Dendritic cell treated with granulocyte-macrophage colony-stimulating factor and Interleukin-4, amounts not matched to agents 40 ng/mL and 50 ng/mL, for 4 days (primary cell): Measurements from ENCODE around the gene INO80.
"Not testable (repeated sequence)": the region's sequence is repeated elsewhere in the genome, so short reads cannot be mapped to it uniquely, and the experiment has no call there.

Experiments
- H3K27ac Mint-ChIP-seq: one replicate; pipeline ENCODE4 v1.8.0; 2022; ENCODE audit warnings: mild to moderate bottlenecking, mixed read lengths
- H3K27me3 Mint-ChIP-seq: one replicate; pipeline ENCODE4 v1.8.0; 2022; ENCODE audit warnings: mild to moderate bottlenecking, mixed read lengths
- H3K36me3 Mint-ChIP-seq: one replicate; pipeline ENCODE4 v1.8.0; 2022; ENCODE audit warnings: low read depth, mixed read lengths
- H3K4me1 Mint-ChIP-seq: one replicate; pipeline ENCODE4 v1.8.0; 2022; ENCODE audit warnings: low read depth, mixed read lengths
- H3K4me3 Mint-ChIP-seq: one replicate; pipeline ENCODE4 v1.8.0; 2022; ENCODE audit warnings: mild to moderate bottlenecking, moderate library complexity, mixed read lengths
- H3K9me3 Mint-ChIP-seq: one replicate; pipeline ENCODE4 v1.8.0; 2022; ENCODE audit warnings: mixed read lengths
- intact Hi-C: fragments of 100-400 bp; cut with micrococcal nuclease; formaldehyde crosslinking; loops from one replicate; pipeline ENCODE4 v1.15.0; 2022

The INO80 gene

GRCh38 chr15:41116116-41116961, at the start of gene INO80:
Gene INO80 (minus strand): TSS chr15:41116280. CDS start chr15:41096310, 19,970 bp downstream.
- intact Hi-C loops: loop anchor here (1.0 kb wide), 1 partner anchor 115 kb away; the partner anchor contains the start of gene CHP1
- peaks cover 26% of the 10 kb centered on the region for H3K4me1 Mint-ChIP-seq
- peaks cover 30% of the 10 kb centered on the region for H3K36me3 Mint-ChIP-seq
- H3K4me3 Mint-ChIP-seq: peak within 1 kb of the TSS; percentile 98
- H3K9me3 Mint-ChIP-seq: no peaks in the 10 kb centered on the region
- H3K27me3 Mint-ChIP-seq: peaks cover 2% of the 10 kb centered on the region
- peak within 1 kb of the TSS; percentile 100 for H3K27ac Mint-ChIP-seq

- Mint-ChIP-seq H3K27me3 (no peaks in the 10 kb centered on the region), H3K36me3 (no peaks in the 10 kb centered on the region), H3K27ac (no peak overlapping the region), H3K9me3 (no peaks in the 10 kb centered on the region), H3K4me3 (no peak overlapping the region), H3K4me1 (peaks cover 9% of the 10 kb centered on the region)
- intact Hi-C loops: no loop called here
Measured at GRCh38 chr15:41161736-41162135, 45.7 kb upstream of the INO80 start.

- intact Hi-C loops: no loop called here
- H3K4me1 Mint-ChIP-seq: peaks cover 9% of the 10 kb centered on the region
- H3K9me3 Mint-ChIP-seq: no peaks in the 10 kb centered on the region
- H3K27me3 Mint-ChIP-seq: no peaks in the 10 kb centered on the region
- no peaks in the 10 kb centered on the region for H3K36me3 Mint-ChIP-seq
- H3K27ac Mint-ChIP-seq: no peak overlapping the region
- no peak overlapping the region for H3K4me3 Mint-ChIP-seq
Measured at GRCh38 chr15:41161336-41161735, 45.3 kb upstream of the INO80 start.

- intact Hi-C loops: no loop called here
- no peak overlapping the region for H3K4me3 Mint-ChIP-seq
- H3K27me3 Mint-ChIP-seq: no peaks in the 10 kb centered on the region
- no peaks in the 10 kb centered on the region for H3K36me3 Mint-ChIP-seq
- peaks cover 9% of the 10 kb centered on the region for H3K4me1 Mint-ChIP-seq
- no peak overlapping the region for H3K27ac Mint-ChIP-seq
- no peaks in the 10 kb centered on the region for H3K9me3 Mint-ChIP-seq
Measured at GRCh38 chr15:41160639-41161315, 44.7 kb upstream of the INO80 start.

- no peaks in the 10 kb centered on the region for H3K9me3 Mint-ChIP-seq
- intact Hi-C loops: no loop called here
- no peaks in the 10 kb centered on the region for H3K27me3 Mint-ChIP-seq
- no peak overlapping the region for H3K4me3 Mint-ChIP-seq
- H3K36me3 Mint-ChIP-seq: no peaks in the 10 kb centered on the region
- H3K4me1 Mint-ChIP-seq: no peaks in the 10 kb centered on the region
- no peak overlapping the region for H3K27ac Mint-ChIP-seq
Measured at GRCh38 chr15:41154412-41154811, 38.3 kb upstream of the INO80 start.

- Mint-ChIP-seq H3K27me3 (no peaks in the 10 kb centered on the region), H3K27ac (no peak overlapping the region), H3K4me1 (no peaks in the 10 kb centered on the region), H3K36me3 (no peaks in the 10 kb centered on the region), H3K9me3 (no peaks in the 10 kb centered on the region), H3K4me3 (no peak overlapping the region)
- intact Hi-C loops: no loop called here
Measured at GRCh38 chr15:41153733-41154132, 37.7 kb upstream of the INO80 start.

- intact Hi-C loops: no loop called here
- no peaks in the 10 kb centered on the region for H3K9me3 Mint-ChIP-seq
- H3K27ac Mint-ChIP-seq: no peak overlapping the region
- H3K4me3 Mint-ChIP-seq: no peak overlapping the region
- H3K36me3 Mint-ChIP-seq: no peaks in the 10 kb centered on the region
- no peaks in the 10 kb centered on the region for H3K4me1 Mint-ChIP-seq
- H3K27me3 Mint-ChIP-seq: no peaks in the 10 kb centered on the region
Measured at GRCh38 chr15:41151451-41152005, 35.4 kb upstream of the INO80 start.

- Mint-ChIP-seq H3K27me3 (no peaks in the 10 kb centered on the region), H3K27ac (no peak overlapping the region), H3K36me3 (no peaks in the 10 kb centered on the region), H3K9me3 (no peaks in the 10 kb centered on the region), H3K4me1 (no peaks in the 10 kb centered on the region), H3K4me3 (no peak overlapping the region)
- intact Hi-C loops: no loop called here
Measured at GRCh38 chr15:41150279-41150678, 34.2 kb upstream of the INO80 start.

GRCh38 chr15:41148065-41148464, 32.0 kb upstream of the INO80 start:
- Mint-ChIP-seq H3K27me3 (no peaks in the 10 kb centered on the region), H3K4me3 (no peak overlapping the region), H3K9me3 (no peaks in the 10 kb centered on the region), H3K27ac (no peak overlapping the region), H3K4me1 (no peaks in the 10 kb centered on the region), H3K36me3 (no peaks in the 10 kb centered on the region)
- intact Hi-C loops: no loop called here

- Mint-ChIP-seq H3K36me3 (no peaks in the 10 kb centered on the region), H3K27me3 (no peaks in the 10 kb centered on the region), H3K4me3 (no peak overlapping the region), H3K27ac (no peak overlapping the region), H3K9me3 (no peaks in the 10 kb centered on the region), H3K4me1 (peaks cover 7% of the 10 kb centered on the region)
- intact Hi-C loops: no loop called here
Measured at GRCh38 chr15:41139619-41140018, 23.5 kb upstream of the INO80 start.

- H3K4me3 Mint-ChIP-seq, H3K27ac Mint-ChIP-seq, H3K9me3 Mint-ChIP-seq, H3K36me3 Mint-ChIP-seq, intact Hi-C loops, H3K27me3 Mint-ChIP-seq, H3K4me1 Mint-ChIP-seq: not testable (repeated sequence)
Measured at GRCh38 chr15:41139112-41139511, 23.0 kb upstream of the INO80 start.

- H3K27ac Mint-ChIP-seq, intact Hi-C loops, H3K4me3 Mint-ChIP-seq, H3K27me3 Mint-ChIP-seq, H3K9me3 Mint-ChIP-seq, H3K4me1 Mint-ChIP-seq, H3K36me3 Mint-ChIP-seq: not testable (repeated sequence)
Measured at GRCh38 chr15:41135580-41135979, 19.5 kb upstream of the INO80 start.

GRCh38 chr15:41133454-41133853, 17.4 kb upstream of the INO80 start:
- no peaks in the 10 kb centered on the region for H3K9me3 Mint-ChIP-seq
- H3K27ac Mint-ChIP-seq: no peak overlapping the region
- H3K27me3 Mint-ChIP-seq: peaks cover 3% of the 10 kb centered on the region
- intact Hi-C loops: no loop called here
- no peak overlapping the region for H3K4me3 Mint-ChIP-seq
- H3K36me3 Mint-ChIP-seq: no peaks in the 10 kb centered on the region
- no peaks in the 10 kb centered on the region for H3K4me1 Mint-ChIP-seq

- H3K4me1 Mint-ChIP-seq, H3K9me3 Mint-ChIP-seq, H3K36me3 Mint-ChIP-seq, H3K4me3 Mint-ChIP-seq, H3K27ac Mint-ChIP-seq, H3K27me3 Mint-ChIP-seq, intact Hi-C loops: not testable (repeated sequence)
Measured at GRCh38 chr15:41132094-41132493, 16.0 kb upstream of the INO80 start.
